ENCODE results near the gene USP20. TPM values are rescaled to one million over a fixed set of nuclear protein-coding genes. Genes with fewer than 3 reads are reported as not detected.

Gene USP20
- total RNA-seq, 2 experiments from 2014 or later, result 14.4 to 24.1 TPM

DNA sequence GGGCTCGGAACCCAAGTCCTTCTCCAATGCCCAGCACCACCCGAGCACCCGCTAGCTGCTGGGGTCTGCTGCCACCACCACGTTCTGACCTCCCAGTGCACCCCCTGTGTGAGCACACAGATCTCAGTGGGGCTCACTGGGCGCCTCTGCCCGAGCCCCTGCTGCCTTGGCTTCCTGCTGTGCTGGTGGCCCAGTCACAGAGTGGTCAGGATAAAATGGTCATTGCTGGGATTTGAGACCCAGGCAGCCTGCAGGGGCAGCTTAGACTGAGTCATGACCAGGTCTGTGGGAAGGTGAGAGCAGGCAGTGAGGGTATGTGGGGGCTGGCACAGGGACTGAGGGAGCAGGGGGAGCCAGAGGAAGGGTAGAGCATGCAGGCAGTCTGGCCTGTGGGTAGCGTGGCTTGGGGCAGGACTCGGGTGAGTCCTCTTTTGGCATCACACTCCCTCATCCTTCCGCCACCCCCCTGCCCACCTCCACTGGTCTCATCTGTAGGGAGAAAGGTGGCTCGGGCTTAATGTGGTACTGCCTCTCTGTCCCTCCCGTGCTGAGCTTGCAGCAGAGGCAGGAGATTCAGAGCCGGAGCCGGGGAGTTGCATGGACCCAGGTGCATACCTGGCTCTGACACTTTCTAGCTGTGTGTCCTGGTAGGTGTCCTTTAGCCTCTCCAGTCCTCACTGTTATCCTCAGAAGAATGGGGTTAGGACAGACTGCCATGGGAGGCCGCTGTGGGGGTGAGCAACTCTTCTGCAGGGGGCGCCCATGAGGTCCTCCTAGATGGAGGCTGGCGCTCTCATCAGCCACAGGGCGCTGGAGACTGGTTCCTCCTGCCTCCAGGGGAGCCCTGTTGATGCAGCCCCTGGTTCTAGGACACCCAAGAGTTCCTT is 32.1 kb downstream of the USP20 start:
- H3K36me3 ChIP-seq (ENCODE audit: insufficient read depth, low read length), result peaks cover 10% of the 10 kb centered on the region; the same call in 1 of the 2 replicates
- H4K20me1 ChIP-seq (ENCODE audit: insufficient read depth, low read length), result no peaks in the 10 kb centered on the region
- no peak overlapping the region for H3K4me2 ChIP-seq (ENCODE audit: low read length)
- no peak for DNase-seq (ENCODE audit: low spot score)
- POLR2A ChIA-PET, result interaction anchor here (0.8 kb wide), 1 partner anchor 34 kb away, joined by 3 read pairs; no protein-coding TSS in a partner anchor
- no peak overlapping the region for H3K27ac ChIP-seq (ENCODE audit: low read depth, low read length, poor library complexity, severe bottlenecking)
- no TSS peak for BruUV-seq (replicated peaks)
- CTCF ChIA-PET (ENCODE audit: unreplicated experiment), result no interaction called here
- H3K9me2 ChIP-seq (ENCODE audit: insufficient read depth, low read length), result no peaks in the 10 kb centered on the region
- no peak overlapping the region for H3K4me3 ChIP-seq (ENCODE audit: low read depth, low read length, poor library complexity, severe bottlenecking)
- TF ChIP-seq, protein P1, sequence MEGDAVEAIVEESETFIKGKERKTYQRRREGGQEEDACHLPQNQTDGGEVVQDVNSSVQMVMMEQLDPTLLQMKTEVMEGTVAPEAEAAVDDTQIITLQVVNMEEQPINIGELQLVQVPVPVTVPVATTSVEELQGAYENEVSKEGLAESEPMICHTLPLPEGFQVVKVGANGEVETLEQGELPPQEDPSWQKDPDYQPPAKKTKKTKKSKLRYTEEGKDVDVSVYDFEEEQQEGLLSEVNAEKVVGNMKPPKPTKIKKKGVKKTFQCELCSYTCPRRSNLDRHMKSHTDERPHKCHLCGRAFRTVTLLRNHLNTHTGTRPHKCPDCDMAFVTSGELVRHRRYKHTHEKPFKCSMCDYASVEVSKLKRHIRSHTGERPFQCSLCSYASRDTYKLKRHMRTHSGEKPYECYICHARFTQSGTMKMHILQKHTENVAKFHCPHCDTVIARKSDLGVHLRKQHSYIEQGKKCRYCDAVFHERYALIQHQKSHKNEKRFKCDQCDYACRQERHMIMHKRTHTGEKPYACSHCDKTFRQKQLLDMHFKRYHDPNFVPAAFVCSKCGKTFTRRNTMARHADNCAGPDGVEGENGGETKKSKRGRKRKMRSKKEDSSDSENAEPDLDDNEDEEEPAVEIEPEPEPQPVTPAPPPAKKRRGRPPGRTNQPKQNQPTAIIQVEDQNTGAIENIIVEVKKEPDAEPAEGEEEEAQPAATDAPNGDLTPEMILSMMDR (conservative IDR thresholded peaks at IDR 0.05; ENCODE audit: low read length), result peak; percentile 54
- TF ChIP-seq EZH2phosphoT487 (IDR thresholded peaks at IDR 0.05; ENCODE audit: borderline replicate concordance, low read depth, low read length), result no peak
- no peak overlapping the region for H2AFZ ChIP-seq (ENCODE audit: low read length)
- no peaks in the 10 kb centered on the region for H3K9me3 ChIP-seq (ENCODE audit: low read length)
- peaks cover 5% of the 10 kb centered on the region for H3K4me1 ChIP-seq (ENCODE audit: insufficient read depth, low read length, poor library complexity, severe bottlenecking)
- intact Hi-C loops (cut with micrococcal nuclease; ENCODE audit: unreplicated experiment), result no loop called here
- H3K79me2 ChIP-seq (ENCODE audit: insufficient read depth, low read depth, low read length), result no peaks in the 10 kb centered on the region

DNA sequence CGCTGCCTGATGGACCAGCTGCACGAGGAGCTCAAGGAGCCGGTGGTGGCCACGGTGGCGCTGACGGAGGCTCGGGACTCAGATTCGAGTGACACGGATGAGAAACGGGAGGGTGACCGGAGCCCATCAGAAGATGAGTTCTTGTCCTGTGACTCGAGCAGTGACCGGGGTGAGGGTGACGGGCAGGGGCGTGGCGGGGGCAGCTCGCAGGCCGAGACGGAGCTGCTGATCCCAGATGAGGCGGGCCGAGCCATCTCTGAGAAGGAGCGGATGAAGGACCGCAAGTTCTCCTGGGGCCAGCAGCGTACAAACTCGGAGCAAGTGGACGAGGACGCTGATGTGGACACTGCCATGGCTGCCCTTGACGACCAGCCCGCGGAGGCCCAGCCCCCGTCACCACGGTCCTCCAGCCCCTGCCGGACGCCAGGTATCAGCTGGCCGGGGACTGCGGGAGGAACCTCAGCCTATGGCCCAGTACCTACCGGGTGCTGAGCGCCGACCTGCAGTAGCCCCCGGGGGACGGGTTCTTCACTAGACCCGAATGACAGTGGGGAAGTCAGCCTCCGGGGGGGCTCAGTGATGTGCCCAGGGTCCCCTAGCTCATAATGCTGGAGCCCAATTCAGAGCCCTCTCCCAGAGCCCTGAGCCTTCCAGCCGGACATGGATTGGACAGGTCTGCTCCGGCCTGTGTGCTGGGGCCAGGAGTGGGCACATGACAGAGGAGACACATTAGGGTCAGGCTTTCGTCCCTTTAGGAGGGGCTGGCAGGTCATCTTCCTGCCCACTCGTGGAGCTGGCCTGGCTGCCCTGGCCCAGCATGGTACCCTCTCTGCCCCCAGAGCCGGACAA is 33.0 kb downstream of the USP20 start:
- Histone ChIP-seq H2AFZ (ENCODE audit: low read length) (no peak overlapping the region), H3K27ac (ENCODE audit: low read depth, low read length, poor library complexity, severe bottlenecking) (no peak overlapping the region), H3K4me2 (ENCODE audit: low read length) (no peak overlapping the region), H3K79me2 (ENCODE audit: insufficient read depth, low read depth, low read length) (no peaks in the 10 kb centered on the region), H3K9me3 (ENCODE audit: low read length) (no peaks in the 10 kb centered on the region), H3K9me2 (ENCODE audit: insufficient read depth, low read length) (no peaks in the 10 kb centered on the region), H4K20me1 (ENCODE audit: insufficient read depth, low read length) (no peaks in the 10 kb centered on the region), H3K4me3 (ENCODE audit: low read depth, low read length, poor library complexity, severe bottlenecking) (no peak overlapping the region), H3K4me1 (ENCODE audit: insufficient read depth, low read length, poor library complexity, severe bottlenecking) (peaks cover 1% of the 10 kb centered on the region), H3K36me3 (ENCODE audit: insufficient read depth, low read length) (peaks cover 9% of the 10 kb centered on the region; the same call in 1 of the 2 replicates)
- no TSS peak for BruUV-seq (replicated peaks)
- POLR2A ChIA-PET, result interaction anchor here (0.8 kb wide), 1 partner anchor 35 kb away, joined by 3 read pairs; no protein-coding TSS in a partner anchor
- DNase-seq (ENCODE audit: low spot score), result no peak
- no peak for TF ChIP-seq EZH2phosphoT487 (IDR thresholded peaks at IDR 0.05; ENCODE audit: borderline replicate concordance, low read depth, low read length)
- TF ChIP-seq, protein P1 (conservative IDR thresholded peaks at IDR 0.05; ENCODE audit: low read length), result 0 out of 2 replicates have a peak, but pooled peaks have one; percentile 20
- intact Hi-C loops (cut with micrococcal nuclease; ENCODE audit: unreplicated experiment), result no loop called here
- CTCF ChIA-PET (ENCODE audit: unreplicated experiment), result no interaction called here

Data from OCI-LY7 (cell line).